ENCODE measurements around the gene LRRC63.

DNA sequence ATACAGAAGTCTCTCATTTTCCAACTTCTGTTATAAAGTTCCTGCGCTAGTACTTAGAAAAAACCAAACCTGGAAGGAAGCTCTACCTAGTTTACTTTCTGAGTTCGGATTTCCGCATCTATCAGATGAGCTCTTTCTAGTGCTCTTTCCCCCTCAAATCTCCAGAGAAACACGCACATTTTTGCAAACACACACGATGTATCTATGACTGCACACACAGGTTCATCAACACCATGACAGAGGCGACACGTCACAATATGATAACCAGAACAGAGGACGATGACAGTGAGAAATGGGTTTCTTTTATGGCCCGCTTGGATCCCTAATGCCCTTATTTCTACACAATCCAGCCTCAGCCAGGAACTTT lies 629 bp upstream of the LRRC63 start:
- TF ChIP-seq, protein P1, sequence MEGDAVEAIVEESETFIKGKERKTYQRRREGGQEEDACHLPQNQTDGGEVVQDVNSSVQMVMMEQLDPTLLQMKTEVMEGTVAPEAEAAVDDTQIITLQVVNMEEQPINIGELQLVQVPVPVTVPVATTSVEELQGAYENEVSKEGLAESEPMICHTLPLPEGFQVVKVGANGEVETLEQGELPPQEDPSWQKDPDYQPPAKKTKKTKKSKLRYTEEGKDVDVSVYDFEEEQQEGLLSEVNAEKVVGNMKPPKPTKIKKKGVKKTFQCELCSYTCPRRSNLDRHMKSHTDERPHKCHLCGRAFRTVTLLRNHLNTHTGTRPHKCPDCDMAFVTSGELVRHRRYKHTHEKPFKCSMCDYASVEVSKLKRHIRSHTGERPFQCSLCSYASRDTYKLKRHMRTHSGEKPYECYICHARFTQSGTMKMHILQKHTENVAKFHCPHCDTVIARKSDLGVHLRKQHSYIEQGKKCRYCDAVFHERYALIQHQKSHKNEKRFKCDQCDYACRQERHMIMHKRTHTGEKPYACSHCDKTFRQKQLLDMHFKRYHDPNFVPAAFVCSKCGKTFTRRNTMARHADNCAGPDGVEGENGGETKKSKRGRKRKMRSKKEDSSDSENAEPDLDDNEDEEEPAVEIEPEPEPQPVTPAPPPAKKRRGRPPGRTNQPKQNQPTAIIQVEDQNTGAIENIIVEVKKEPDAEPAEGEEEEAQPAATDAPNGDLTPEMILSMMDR (conservative IDR thresholded peaks at IDR 0.05) = no peak
- no peak for TF ChIP-seq ZFX (IDR thresholded peaks at IDR 0.05)
